HG03045 (cell line): ENCODE results near the gene PBX2.
"Not testable (repeated sequence)": the region's sequence is repeated elsewhere in the genome, so short reads cannot be mapped to it uniquely, and the experiment has no call there.

ENCODE experiments used
- ATAC-seq: cut with Tn5 transposase; IDR thresholded peaks from one replicate; pipeline ENCODE4 v1.9.1; 2021; ENCODE audit warnings: mild to moderate bottlenecking, moderate library complexity; ENCODE audit not compliant: unreplicated experiment

Gene PBX2

DNA sequence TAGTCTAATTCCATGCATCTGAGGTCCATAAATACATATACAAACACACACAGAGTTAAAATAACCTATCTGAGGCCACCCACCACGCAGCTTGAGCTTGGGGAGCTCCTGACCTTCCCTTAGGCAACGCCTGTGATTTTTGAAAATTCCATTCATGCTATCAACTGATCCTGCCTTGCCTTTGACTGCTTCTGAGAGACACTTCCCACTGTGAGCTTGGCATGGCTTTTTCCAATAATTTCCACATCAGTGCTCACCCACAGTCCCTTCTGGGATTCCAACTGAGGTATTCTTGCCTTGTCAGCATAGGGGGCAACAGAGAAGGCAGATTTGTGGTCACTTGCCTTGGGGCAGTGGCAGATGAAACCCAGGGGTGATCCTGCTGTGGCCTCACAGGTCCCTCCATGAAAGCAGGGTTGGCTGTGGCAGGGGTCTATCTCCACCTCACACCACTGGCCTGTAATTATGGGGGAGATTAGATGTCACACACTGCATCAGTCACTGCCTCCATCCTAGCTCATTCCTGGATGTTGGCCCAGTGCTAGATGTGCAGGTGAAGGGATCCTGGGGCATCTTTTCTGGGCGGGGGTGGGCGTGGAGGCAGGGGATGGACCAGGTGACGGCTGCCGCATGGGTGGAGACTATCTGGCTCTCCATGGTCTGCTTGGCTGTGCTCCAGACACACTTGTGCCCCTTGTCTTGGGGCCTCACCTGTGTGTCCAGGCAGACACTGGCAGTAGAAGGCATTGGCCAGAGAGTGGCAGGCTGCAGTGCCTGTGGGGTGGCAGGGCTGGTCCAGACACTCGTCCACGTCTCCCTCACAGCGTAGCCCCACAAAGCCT lies 13.6 kb upstream of the PBX2 start:
- ATAC-seq = no peak

DNA sequence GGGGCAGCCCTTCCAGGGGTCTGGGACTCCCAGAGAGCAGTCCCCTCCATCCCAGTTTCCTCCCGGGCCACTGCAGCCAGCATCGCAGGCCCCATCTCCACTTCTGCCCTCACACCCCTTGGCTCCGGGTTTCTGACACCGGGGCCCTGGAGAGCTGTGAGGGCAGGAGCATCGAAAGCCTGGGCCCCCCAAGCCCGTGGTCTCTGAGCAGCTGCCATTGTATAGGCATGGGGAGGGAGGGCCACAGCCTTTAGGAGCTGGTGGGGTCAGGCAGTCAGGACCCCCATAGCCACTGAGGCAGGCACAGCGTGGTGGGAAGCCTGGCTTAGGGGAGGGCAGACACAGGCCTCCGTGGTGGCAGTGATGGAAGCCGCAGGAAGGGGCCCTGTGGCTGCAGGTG lies 12.2 kb upstream of the PBX2 start:
- no peak for ATAC-seq

DNA sequence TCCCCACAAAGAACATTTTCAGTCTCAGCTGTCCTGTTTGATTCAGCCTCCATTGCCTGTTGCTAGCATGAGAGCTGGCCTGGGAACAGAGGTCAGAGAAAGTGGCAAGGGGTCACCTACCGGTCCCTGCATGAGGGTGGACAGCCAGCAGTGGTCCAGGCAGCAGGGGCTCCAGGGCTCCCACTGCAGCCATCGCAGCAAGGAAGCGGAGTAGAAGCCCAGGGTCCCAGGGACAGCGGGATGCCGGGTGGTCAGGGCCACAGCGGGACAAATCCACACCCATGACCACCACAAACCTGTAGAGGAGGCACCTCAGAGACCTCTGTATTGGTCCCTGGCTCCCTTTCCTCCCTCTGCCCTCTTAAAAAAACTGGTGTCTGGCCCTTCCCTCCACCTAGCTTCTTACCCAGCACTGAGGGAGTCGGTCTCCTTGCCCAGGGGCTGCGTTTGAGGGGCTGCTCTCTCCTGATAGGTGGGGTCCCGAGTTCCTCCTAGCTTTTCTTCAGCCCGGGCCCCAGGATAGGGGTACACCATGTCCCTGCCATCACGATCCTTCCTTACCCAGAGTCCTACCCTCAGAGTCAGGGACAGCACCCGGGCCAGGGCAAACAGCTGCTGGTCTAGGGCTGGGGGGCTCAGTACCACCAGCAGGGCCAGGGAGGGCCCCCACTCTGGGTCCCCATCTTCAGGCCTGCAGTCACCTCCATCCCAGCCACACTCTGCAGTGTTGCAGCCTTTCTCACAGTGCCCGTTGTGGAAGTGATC lies 10.9 kb upstream of the PBX2 start:
- no peak for ATAC-seq

DNA sequence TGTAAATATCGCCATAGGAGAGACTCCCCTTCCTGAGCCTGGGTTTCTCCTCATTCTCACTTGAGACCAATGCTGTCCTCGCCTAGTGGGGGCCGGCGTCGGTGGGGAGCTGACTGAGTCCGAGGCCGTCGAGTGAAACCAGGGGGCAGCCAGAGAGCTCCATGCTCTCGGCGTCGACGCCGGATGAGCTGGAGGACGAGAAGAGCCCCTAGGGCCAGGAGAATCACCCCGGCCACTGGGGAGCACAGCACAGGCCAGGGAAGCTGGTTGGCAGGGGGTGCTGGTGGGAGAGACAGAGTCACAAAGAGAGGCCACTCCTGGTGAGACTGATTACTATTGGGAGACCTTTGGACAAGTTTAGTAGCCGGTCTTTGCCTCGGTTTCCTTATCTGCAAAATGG lies 8.9 kb upstream of the PBX2 start:
- no peak for ATAC-seq

DNA sequence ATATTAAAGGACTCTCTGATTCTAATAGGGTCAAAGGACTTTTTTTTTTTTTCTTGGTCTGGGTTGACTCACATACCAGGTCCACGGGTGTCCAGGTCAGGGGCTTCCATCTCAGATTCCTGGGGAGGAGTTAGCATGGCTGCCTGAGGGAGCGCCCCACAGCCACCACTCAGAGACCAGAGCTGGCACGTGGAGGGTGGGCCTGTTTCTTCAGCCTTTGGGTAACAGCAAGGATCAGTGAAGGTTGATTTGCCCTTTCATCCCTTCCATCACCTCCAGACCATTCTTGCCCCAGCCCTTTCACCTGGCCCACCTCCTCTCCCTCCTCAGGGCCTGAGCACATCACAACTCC lies 8.3 kb upstream of the PBX2 start:
- ATAC-seq = no peak

DNA sequence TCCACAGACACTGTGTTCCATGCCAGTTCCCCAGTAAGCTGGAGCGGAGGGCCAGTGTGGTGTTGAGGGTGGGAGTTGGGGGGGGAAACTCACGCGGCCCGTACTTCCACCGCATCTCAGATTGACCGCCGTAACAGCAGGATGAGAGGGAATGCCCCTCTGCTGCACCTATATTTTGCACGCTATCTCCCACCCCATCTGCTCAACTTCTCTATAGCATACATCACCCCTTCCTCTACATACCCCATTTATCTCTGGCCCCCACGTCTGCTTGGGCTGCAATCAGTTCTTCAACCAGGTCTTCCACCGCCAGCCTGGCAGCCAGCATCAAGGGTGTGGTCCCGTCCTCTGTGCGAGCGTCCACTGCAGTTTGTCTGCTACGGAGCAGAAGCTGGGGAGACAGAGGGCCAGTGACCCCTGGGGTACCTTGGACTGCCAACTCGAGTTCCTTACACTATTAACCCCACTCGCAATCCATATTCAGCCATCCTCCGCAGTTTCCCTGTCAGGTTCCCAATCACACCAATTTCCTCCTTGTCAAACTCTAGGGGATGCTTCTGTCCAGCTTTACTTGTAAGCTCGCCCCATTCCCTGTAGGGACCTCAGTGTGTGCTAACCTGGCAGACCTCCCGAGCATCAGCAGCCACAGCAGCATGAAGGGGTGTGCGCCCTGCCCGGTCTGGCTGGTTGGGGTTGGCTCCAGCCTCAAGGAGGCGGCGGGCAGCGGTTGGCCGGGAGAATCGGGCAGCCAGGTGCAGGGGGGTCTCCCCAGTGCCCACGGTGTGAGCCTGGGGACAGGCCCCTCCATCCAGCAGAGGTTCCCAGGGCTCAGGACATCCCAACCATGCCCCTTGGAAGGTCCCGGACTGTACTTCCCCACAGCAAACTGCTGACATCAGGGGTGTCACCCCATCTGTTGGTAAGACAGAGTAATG lies 6.9 kb upstream of the PBX2 start:
- ATAC-seq = no peak

DNA sequence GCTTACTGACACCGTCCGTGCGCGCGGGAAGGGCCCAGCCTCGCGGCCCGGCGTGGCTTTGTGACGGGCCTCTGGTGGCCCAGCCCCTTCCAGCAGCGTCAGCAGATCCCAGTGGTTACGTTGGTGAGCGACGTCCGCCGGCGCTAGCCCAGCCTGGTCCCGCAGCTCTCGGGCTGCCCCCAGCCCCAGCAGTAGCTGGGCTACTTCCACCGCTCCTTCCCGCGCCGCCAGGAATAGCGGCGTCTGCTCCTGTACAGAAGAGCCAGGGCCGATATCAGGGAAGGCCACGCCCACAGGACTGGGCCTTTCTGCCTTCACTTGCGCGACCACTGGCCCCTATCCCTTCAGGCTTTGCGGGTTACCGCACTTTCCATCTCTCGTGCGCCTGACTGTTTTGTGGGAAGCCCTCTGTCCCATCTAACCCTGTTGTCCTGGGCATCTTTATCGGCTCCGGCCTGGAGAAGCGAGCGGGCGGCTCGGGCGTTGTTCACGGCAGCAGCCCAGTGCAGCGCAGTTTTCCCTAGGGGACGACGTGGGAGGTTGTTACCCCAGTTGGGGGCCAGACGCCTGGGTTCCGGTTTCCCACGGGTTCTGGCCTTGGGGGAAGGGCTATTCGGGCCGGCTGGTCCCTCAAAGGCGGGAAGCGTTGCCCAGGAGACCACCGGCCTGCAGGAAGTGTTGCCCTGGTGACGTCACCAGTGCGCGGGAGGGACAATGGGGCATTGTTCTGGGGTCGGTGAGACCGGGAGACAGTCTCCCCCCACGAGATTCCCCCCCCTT lies 6.1 kb upstream of the PBX2 start:
- ATAC-seq = peak; percentile 76

DNA sequence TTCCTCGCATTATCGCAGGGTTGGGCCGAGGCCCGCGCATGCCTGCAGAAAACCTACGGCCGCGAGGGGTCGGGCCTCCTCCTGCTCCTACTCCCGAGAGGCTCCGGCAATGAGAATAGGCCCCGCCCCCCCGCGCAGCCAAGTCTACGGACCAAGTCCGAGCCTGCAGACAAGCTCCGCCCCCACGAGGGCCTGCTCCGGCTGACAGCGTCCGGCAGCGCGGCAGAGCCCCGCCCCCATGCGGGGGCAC lies 5.6 kb upstream of the PBX2 start:
- ATAC-seq = no peak

DNA sequence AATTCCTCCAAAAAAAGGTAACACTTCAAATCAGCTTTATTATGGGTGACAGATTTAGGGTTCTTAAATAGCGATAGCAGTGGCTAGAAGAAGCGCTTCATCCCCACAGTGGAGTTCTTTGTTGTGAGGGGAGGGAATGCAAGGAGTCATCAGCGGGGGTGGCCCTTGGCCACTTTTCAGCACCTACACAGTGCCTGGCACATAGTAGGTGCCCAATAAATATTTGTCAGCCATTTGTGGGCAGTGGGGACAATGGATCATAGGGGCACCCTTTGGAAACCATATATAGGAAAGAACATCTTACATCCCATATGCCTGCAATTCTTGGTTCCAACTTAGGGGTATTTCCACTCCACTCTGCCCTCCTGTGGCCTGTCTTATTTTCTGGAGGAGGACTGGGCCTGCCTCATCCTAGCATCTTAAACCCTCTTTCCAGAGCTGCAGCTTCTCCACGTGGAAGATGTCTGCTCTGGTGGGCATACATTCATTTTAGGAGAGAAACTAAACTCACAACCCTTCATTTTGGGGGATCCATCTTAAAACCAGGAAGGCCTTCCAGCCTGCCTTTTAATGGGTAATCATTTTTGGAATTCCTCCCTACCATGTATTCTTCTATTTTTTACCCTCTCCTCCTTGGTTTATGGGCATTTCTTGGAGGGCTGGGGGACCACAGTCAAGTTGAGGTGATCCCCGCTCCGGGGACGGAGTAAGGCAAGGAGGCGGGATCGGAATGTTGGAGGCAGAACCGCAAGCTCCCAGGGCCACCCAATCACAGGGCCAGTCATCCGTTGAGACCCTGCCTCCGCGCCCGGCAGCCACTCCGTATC lies 5.0 kb upstream of the PBX2 start:
- ATAC-seq = peak; percentile 78

DNA sequence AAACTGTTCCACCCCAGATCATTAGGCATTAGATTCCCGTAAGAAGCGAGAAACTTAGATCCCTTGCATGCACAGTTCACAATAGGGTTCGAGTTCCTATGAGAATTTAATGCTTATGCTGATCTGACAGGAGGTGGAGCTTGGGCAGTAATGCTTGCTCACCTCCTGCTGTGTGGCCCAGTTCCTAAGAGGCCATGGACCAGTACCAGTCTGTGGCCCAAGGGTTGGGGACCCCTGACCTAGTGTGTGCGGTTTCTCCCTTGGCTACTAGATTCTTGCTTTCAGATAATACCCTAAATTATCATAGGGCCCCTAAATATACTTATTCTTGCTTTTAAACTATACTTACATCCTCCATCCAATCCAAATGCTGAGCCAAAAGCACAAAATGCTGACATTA lies 4.4 kb upstream of the PBX2 start:
- no peak for ATAC-seq

DNA sequence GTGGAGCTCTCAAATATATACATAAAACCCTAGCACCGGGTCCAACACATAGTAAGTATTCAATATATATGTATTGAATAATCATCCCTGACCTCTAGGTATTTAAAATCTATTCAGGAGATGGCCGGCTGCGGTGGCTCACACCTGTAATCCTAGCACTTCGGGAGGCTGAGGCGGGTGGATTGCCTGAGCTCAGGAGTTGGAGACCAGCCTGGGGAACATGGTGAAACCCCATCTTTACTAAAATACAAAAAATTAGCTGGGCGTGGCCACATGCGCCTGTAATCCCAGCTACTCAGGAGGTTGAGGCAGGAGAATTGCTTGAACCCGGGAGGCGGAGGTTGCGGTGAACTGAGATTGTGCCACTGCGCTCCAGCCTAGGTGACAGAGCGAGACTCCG lies 3.1 kb upstream of the PBX2 start:
- not testable (repeated sequence) for ATAC-seq

DNA sequence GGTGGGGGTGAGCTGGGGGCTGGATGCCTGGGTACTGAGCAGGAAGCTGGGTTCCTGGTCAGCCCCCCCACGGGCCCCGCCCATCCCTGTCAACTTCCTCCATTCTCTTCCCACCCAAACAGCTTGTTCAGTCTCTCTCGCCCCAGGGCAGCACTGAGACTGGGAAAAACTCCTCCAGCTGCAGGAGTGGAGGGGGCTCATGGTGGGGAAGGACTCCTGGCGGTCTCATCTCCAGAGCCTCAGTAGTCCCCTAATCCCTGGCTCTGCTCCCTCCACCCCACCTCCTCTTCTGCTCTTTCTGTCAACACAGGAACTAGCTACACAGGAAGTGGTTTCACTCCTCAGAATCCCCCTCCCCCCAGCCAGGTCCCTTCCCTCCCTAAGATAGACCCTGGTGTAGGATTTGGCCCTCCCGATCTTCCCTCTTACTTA lies 2.6 kb upstream of the PBX2 start, which contains the start of gene GPSM3:
Gene GPSM3, minus strand, starts transcription at position 36 of the 432 bp plus-strand sequence. CDS start 130 bp downstream, outside the sequence.
- ATAC-seq = no peak

DNA sequence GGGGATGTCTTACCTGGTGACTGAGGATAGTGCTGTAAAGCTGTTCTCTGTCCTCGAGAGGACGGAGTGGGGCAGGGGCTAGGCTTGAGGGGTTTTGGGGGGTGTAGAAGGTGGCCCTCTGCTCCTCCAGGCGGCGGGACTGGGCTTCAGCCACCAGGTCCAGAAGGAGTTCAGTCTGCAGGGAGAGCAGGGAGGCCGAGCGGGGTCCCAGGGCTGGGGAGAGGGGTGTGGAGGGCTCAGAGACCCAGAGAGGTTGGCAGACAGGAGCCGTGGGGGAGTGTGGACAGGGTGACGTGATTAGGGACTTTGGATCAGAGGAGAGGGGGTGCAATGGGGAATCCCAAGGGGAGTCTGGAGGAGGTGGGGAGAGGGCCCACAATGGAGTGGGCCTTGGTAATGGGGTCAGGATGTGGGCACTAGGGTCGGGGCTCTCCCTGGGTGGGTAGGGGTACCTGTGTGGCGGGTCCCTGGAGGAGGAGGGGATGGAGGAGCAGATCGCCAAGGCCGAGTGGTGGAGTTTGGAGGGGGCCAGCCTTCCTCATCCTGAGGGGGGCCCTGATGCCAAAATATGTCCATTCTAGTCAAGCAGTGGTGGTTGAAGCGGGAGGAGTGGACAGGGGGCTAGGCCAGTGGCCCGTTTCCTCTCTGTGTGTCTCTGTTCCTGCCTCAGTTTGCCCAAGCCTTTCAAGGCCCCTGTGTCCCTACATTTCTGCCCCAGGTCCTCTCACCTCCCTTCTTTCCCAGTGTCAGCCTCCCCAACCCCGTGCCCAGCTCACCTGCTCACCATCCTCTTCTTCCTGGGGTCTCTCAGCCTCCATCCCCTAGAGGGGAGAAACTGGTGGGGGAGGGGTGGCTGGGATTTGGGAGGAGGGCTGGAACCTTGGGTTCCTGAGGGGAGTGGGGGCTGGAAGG lies 1.9 kb upstream of the PBX2 start:
- no peak for ATAC-seq

DNA sequence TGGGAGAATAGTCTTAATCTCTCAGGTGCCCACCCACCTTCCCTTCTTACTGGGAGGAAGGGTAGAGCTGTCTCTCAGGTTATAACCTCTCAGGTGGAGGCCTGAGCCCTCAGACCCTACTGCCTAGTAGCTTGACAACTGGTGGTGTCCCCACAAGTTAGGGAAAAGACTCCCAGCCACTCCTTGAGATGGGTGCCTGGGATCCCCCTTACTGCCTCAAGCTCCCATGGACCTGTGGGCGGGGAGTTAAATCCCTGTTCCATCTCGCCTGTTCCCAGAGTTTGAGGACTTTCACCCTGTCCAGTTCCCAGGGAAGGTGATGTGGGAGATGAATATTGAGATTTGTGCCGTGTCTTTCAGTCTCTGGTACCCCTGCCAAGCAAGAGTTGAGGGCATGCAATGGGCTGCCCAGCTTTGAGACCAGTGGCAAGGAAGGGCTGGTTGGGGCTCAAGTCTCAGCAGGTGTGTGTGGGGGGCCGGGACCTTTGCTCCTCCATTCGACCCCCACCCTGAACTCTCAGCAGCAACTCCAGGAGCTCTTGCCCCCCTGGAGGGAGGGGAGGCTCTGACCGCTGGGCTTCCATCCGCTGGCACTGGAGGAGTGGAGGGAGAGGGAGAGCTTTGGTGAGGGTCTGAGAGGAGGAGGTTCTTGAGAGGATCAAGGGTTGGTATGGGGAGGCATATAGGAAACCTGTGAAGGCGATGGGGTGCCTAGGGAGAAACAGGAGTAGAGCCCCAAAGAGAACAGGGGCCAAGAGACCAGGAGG lies 1.1 kb upstream of the PBX2 start:
- no peak for ATAC-seq

DNA sequence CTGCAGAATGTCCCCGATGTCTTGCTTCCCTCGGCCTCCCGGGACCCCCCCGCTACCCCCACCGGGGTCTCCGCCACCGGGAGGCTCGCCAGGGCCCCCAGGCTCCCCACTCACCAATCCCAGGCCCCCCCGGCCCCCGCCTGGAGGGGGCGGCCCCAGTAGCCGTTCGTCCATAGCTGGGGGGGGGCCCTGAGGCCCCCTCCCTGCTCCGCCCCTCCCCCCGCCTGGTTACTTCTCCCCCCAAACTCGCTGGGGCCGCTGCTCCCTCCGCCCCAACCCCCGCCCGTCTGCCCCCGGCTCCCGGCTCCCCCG lies 304 bp downstream of the PBX2 start:
- ATAC-seq = no peak

DNA sequence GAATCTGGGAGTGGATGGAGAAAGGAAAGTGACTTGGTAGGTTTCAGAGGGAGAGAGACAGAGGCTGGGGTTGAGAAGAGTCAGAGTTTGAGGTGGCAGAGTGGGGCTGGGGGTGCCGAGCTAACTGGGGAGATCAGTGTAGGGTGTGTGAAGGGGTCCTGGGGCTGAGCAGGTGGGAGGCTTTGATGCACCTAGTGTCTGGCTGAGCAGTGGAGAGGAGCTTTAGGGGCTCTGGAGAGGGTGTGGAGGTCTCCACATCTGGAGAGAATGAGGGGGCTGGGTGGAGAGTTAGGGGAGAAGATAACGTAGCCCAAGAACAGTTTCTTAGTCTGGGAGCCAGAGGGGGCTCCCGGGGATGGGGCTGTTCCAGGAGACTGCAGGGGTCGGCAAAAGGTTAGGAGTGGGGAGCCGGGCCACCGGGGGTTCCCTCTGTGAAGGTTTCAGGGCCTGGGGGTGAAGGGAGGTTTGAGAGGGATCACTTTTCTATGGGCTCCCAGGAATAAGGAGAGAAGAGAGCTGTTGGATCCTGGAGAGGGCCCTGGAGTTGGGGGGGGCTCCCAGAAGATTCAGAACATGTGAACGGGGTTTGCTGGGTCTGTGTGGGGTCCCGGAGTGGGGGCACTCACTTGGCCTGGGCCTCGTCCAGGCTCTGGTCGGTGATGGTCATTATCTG lies 797 bp downstream of the PBX2 start:
- no peak for ATAC-seq

DNA sequence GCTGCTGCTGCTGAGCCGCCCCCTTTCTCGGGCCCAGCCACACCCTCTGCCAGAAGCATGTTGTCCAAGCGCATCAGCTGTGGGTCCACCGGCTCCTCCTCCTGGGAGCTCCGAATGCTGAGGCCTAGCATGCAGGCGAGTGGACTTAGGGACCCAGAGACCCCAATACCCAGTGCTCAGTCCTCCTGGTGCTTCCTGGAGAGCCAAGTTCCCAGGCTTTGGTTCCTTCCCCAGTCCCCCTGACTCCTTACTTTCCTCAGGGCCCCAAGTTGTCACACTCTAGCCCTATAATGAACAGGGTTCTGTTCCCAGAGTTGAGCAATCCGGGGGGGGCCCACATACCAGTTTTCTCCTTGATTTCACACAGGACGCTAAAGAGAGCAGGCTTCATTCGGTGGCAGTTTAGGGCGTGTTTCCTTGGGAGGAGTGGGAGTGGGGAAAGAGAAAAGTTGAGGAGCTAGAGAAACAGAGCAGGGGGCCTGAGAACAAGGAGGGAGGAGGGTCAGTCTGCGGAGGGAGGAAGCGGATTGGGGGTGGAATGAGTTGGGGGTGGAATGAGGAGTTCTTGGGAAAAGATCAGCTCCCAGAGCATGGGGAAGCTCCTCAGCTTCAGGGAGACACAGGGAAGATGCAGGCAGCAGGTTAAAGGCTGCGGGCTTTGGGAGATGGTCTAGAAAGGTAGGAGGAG lies 1.5 kb downstream of the PBX2 start:
- no peak for ATAC-seq
